DMS79 treated with DMSO at 0.1 percent for 48 hours (cell line): Measurements from ENCODE around the gene SLC1A2.

Source experiments
- DNase-seq: peaks from one replicate; lab custom pipeline; 2025; lab: John Stamatoyannopoulos, UW

SLC1A2 gene

DNA sequence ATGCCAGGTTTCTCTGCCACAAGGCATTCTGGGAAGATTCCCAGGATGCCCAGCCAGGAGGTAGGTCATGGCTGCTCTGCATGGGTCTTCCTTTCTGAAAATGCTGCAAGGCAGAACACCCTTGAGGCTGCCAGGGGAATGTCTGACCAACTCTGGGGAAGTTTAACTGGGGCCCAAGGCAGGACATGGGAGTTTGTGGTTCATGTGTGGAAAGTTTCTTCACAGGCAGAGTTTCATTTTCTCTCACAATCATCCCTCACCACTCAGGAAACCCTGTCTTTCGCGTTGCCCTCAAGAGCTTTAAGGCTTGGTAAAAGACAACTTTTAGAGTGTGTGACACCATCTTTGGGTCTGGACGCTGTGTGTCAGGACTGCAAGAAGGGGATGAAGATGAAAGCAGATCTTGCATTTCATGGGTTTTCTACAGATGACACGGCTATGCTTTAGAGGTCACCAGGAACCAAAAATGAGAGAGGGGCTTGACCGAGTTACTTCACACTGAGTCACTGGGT lies 146.9 kb downstream of the SLC1A2 start:
- DNase-seq, result no peak

DNA sequence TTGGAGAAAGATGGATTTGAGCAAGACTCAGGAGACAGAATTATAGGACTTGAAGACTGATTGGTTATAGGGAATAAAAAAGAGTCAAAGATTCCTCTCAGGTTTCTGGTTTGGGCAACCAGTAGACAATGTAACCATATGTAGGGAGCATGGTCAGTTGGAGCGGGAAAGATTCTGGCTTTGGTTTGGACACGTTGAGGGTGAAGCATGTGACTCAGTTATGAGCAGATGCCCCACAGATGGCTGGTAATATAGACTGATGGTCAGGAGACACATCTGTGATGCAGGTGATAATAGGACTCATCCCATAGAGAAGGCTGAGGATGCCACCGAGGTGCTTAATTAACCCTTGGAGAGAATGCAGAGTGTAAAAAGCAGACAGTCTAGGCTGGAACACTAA lies 148.3 kb downstream of the SLC1A2 start:
- DNase-seq, result no peak

DNA sequence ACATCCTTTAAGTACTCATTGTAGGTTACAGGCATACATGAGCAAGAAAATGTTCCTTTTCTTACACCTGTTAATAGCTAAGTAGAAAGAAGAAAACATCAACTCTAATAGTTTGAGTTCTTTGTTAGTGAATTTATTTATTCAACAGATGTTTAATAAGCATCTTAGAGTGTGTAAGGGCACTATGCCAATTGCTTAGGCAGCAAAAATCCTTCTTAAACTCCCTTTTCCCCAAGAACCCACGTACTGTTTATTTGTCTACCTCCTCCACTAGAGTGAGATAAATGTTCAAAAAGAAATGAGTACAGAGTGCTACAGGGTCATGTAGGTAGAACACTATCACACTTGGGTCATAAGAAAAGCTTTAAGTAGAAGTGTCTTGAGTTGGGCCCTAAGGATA lies 149.0 kb downstream of the SLC1A2 start:
- DNase-seq, result peak; percentile 80

DNA sequence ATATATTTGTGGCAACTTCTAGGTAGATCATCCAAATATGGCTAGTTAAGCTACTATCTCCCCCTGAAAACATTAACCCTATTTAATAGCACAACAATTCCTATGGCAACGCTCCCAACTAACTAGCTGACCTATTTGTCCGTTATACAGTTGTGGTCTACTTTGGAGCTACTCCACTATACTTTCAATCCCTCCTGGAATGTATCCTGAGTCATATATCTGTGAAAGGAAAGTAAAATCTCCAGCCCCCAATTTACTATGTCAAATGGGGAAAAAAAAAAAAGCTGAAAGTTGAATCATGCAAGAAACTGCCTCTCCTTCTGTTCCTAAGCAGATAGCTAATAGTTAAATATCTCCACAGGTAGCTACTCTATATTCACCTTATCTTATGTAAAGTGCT lies 151.9 kb downstream of the SLC1A2 start:
- DNase-seq, result no peak

DNA sequence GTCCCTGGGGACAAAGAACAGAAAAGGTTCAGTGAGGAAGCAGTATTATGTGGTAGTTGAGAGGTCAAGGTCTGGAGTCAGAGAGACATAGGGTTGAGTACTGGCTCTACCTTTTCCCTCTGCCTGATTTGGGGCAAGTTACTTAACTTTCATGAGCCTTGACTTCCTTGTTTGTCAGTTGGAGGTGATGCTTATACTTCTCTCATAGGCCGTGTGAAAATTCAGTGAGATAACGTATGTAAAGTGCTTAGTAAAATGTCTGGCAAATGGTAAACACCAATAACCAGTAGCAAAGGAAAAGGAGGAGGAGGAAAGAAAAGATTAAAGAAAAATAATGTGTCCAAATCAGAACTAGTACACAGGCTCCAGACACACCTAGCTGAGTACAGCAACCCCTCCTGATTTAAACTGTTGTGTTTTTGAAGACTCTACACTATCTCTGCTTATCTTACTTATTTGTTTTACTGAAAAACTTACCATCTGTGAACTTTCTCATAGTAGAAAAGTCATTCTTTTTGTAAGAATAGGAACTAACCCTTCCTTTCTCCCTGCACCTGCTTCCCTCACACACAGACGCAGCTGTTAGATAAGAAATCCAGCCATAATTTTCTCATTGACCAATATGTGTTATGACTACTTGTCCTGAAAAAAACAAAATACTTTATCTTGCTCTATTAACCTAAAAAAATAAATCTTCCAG lies 153.5 kb downstream of the SLC1A2 start:
- DNase-seq, result no peak

DNA sequence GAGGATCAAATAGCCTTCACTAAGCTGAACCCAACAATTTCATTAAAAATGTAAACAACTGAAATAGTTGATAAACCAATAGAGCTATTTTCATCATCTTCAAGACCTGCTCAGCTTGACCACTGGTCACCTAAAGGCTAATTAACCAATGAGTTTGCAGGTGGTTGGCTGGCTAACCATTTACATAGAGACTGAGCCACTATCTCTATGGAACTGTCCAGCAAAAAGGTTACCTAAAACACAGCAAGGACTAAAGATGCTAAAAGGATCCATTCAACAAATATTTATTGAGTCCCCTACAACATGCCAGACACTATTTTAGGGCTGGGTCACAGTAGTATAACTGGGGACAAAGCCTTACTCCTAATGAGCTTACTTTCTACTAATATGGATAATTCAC lies 156.6 kb downstream of the SLC1A2 start:
- no peak for DNase-seq

DNA sequence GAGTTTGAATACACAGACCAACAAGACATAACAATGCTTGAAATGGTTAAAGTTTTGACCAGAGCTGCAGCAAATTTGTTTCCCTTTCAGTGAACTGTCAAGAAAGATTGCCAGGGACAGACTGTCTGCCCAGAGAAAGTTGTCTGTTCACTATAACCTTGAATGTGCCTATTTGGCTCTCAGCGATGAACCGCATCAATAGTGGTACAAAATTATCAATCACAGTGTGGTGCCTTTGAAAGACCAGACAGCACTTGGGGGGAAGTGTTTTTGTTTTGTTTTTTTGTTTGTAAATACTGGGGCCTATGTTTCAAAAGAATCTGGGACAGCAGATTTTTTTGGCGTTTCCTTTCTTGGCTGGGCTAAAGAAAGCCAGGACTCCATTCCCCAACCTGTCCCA lies 157.3 kb downstream of the SLC1A2 start:
- DNase-seq, result no peak

DNA sequence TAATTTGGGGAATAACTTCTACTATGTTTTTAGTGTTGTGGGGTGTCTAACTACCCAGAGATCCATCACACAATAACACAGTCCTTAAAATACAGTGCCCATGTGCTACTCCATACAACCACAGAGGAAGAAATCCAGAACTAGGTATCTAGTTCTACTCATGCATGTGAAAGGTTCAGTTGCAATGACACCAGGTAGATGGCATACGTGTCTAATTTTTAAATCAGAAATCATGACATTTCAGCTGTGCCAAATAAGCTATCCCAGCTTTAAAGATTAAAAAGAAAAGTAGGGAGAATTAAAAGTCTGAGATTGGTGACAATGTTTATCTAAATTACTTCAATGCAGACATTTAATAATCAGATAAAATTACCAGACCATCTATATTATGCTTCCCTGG lies 158.2 kb downstream of the SLC1A2 start:
- no peak for DNase-seq

DNA sequence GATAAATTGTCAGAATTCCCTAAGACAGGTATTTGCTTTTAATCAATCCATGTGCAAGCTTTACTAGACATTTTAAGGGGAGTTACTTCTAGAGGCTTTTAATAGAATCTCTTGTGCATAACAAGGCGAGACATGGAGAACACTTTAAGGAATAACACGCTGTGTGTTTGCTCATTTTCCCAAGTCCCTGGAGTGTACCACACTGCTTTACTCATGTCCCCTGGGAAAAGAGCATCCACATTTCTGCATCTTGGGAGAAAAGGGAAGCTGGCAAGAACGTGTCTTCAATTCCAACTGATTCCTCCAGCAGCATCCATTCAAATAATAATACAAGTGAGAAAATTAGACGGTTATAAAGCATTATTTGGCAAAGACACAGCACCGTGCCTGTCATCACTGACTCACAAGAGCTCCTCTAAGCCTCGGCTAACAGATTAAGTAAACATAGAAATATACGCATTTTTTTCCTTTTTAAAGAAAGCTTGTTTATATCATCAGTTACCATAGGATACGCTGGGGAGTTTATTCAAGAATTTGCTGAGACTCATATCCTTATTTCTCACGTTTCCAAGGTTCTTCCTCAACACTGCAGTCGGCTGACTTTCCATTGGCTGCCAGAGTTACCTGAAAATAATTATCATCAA lies 158.9 kb downstream of the SLC1A2 start:
- DNase-seq, result peak; percentile 39

DNA sequence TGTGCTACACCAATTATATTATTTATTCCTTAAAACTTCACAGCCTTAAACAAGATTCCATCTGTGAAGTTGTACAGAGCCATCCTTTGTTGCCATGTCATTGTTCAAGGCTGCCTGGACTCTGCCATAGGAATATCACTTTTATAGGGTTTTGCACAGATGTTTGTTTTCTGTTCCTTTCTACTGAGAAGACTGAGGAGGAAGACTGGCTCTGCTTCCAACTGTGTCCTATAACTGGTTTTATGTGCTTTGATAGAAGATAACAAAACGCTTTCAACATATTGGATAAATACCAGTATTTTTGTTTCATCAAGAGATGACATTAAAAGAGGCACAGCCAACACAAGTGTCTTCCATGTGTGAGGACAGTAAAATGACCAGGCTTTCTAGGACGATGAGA lies 159.8 kb downstream of the SLC1A2 start:
- no peak for DNase-seq

DNA sequence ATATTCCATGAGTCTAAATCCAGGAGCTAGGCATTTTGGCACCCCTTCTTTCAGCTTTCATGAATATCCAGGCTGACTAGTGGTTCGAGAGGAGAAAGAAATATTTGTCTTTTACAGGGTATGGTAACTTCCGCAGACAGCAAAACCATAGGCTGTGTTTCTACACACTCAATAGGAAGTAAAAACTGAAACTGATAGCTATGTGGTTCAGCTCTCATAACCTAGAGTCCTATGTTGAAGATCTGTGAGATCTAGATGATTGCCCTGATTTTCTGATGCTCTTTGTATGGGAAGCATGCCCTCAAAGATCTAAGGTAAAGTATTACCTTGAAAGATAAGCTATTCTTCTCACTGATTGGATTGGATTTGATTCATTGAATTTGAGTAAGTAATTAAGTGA lies 162.1 kb downstream of the SLC1A2 start:
- DNase-seq, result no peak

DNA sequence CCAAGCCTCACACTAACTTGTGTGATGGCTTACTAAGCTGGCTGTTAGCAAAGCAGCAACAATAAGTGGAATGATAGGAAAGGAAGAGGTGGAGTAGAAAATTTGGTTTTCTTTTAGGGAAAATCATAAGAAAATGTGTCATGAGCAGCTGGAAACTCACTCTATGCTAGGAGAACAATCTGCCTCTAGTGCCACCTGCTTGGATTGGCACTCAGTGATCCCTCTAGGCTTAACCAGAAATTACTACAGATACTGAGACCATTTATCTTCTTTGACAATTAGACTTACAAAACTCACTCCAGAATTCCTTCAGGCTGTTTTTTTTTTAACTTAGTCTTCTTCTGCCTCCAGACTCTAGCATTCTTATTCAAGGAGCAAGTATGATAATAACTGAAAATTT lies 163.1 kb downstream of the SLC1A2 start:
- DNase-seq, result no peak

DNA sequence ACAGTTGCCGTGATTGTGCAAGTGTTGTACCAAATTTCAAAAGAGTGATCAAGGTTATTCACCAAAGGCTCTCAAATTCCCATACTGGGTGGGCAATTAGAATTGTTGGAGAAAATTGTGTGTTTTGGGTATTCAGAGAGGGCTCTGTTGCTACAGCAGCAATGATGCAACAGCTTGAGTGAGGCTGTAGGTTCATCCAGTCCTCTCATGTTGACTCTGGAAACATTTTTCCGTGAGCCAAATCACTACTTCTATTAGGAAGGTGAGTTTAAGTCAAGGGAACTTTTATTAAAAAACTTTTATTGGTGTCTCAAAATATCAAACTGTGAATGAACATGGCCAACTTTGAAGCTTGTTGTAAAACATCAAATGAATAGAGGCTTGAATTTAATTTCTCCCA lies 163.8 kb downstream of the SLC1A2 start:
- no peak for DNase-seq

DNA sequence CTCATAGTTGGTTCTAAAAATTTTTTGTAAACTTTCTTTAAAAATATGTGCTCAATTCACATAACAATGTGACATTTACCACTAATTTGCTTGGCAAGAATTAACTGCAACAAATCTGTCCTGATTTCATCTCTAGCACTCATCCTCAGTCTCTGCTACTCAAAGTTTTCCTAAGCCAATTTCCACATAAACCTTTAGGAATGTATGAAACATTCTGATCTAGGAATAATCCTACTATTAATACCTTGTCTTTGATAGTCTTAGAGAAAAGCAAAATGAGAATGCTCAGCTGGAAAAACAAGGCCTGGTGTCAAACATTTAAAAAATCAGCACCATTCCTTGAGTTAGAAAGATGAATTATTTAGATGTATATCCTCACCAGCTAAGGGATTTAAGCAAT lies 166.1 kb downstream of the SLC1A2 start:
- no peak for DNase-seq

DNA sequence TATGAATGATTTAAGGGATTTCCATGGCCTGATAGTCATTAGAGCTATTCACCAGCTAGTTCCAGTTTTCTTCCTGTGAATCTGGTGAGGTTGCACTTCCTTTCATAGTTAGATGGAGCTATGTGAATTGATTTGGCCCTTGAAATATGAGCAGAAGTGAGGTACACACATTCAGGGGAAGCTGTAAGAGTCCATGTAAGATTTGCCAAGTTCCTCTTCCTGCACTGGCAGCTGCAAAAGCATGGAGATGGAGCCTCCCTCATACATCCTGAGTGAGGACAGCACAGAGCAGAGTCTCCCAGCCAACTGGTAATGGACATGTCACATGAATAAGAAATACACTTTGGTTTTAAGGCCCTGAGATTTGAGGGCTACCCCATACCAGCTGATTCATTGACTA lies 168.7 kb downstream of the SLC1A2 start:
- no peak for DNase-seq

DNA sequence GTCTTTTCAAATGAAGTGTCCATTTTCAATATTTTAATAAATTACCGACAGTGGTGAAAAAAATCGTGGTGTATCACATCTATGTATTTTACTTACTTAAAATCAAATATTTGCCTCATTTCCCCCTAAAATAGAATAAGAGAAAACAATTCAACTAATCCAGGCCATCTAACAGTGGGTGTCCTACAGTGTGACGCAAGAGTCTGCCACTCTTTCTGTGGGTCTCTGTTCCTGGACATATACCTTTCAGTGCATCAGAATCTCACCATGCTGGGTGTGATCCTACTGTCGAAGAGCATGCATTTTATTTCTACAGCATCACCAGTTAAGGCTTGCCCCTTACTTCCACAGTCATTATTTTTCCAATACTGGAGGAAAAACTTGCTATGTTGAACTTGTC lies 169.2 kb downstream of the SLC1A2 start:
- DNase-seq, result no peak

DNA sequence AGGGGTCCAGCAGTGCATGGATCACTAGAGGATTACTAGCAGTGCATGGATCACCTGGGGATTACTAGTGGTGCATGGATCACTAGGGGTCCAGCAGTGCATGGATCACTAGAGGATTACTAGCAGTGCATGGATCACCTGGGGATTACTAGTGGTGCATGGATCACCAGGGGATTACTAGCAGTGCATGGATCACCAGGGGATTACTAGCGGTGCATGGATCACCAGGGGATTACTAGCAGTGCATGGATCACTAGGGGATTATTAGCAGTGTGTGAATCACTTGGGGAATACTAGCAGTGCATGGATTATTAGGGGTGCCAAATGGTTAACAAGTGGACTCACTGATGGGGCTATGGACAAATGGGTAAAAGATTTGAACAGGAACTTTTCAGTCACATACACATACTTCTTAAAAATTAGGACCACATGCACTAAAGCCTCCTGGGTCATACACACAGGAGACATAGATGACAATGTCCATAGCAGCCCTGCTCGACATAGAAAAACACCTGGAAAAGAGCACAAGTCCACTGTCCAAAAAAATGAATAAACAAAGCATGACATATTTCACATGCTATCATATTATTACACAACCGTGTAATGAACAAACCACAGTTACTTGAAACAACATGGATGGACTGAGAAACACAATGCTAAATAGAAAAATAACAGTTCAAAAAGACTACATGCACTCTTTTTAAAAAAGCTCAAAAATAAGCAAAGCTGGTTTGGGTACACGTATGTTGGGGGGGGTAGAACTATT lies 170.6 kb downstream of the SLC1A2 start:
- no peak for DNase-seq

DNA sequence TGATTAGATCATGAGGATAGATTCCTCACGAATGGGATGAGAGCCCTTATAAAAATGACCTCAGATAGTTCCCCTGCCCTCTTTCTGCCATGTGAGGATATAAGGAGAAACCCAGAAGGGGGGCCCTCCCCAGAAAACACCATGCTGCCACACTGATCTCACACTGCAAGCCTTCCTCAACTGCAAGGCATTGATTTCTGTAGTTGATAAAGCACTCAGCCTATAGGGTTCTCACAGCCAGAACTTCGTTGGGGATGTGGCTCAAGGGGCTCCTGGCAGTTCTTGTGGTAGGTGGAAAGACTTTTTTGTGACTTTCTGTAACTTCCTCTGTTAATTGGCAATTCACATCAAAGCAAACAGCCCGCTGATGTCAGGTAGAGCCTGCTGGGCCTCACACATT lies 171.5 kb downstream of the SLC1A2 start:
- DNase-seq, result no peak

DNA sequence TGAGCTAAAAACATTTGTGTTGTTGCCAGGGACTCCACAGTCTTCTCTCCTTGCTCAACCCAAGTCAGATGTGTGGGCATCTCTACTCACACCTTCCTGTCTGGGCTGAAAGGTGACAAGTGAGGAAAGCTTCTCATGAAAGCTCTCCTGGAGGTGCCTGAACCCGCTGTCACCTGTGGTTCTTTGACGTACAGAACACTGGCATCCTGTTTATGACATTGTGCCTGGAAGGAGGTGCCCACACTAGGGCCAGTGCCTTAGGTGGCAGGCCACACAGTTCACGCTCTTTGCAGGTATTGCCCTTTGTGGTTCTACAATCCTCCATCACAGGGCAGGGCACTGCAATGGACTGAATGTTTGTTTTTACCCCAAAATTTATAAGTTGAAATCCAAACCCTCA lies 171.9 kb downstream of the SLC1A2 start:
- no peak for DNase-seq

DNA sequence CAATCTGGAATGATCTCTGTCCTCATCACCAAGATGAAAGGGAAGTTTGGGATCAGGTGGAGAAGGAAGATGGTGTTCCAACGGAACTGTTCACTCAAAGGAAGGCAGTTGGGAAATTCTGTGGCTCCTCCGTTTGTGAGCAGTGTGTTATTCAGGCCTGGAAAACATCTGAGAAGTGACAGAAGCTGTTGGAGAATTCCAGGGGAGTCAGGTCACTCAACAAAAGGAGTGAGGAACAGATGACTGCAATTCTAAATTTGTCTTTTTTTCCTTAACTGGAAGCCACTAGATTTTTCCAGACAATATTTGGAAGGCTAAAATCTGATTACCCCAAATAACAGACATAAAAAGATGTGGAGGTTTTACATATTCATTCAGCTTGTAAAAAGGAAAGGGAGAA lies 172.6 kb downstream of the SLC1A2 start:
- no peak for DNase-seq

DNA sequence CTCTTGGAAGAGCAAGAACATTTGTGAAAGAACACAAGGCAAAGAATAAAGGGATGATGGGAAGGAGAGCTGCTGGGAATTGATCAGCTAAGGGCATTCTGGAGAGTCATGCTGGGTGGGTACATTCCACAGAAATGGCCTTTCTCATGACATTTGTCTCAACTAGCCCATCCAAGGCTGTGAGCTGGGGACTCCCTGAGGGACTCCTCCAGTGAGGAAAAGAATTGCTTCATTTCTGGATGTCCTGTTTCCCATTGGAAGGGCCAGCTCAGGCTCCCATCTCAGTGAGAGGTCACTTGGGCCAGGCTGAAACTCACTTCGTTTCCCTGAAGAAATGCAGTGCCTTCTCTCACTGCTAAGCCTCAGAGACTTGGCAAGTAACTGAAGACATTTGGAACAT lies 173.6 kb downstream of the SLC1A2 start:
- no peak for DNase-seq

DNA sequence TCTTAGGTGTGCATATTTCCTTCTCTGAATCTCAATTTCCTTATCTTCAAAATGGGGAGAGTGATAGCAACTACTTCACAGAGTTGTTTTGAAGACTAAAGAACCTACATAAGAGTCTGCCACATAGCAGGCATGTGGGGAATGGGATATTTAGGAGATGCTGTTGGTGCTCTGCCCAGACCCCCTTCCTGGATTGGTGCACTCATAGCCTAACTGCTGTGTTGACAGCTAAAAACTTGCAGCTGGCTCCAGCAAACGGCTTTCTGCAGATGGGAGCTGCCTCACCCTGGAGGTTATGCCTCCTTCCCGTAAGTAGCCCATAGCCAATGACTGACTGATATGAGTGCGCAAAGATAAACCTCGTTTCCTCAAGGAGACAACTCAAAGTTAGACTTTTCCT lies 174.3 kb downstream of the SLC1A2 start:
- DNase-seq, result no peak

DNA sequence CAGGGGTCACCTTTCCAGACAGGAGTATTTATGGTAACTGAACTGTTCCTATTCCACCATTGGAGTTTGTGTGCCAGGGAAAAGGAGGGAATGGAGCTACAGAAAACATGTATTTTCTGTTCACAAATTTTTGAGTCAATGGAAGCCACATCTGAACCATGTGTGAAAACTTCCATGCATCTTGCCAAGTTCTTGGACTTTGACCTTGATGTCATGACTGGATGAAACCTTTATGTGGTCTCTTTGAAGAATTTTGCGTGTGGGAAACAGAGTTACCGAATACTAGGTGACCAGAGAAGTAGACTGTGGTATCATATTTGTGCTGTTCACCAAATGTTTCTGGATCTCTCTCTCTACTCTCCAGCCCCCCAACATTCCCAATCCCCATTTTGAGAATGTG lies 175.6 kb downstream of the SLC1A2 start:
- DNase-seq, result no peak
